ENCODE results near the gene BIN1. TPM values are rescaled to one million over a fixed set of nuclear protein-coding genes. Genes with fewer than 3 reads are reported as not detected.
"Not testable (repeated sequence)": the region's sequence is repeated elsewhere in the genome, so short reads cannot be mapped to it uniquely, and the experiment has no call there.

BIN1 gene
- total RNA-seq, 1 experiment from 2014 or later: 114 TPM

DNA sequence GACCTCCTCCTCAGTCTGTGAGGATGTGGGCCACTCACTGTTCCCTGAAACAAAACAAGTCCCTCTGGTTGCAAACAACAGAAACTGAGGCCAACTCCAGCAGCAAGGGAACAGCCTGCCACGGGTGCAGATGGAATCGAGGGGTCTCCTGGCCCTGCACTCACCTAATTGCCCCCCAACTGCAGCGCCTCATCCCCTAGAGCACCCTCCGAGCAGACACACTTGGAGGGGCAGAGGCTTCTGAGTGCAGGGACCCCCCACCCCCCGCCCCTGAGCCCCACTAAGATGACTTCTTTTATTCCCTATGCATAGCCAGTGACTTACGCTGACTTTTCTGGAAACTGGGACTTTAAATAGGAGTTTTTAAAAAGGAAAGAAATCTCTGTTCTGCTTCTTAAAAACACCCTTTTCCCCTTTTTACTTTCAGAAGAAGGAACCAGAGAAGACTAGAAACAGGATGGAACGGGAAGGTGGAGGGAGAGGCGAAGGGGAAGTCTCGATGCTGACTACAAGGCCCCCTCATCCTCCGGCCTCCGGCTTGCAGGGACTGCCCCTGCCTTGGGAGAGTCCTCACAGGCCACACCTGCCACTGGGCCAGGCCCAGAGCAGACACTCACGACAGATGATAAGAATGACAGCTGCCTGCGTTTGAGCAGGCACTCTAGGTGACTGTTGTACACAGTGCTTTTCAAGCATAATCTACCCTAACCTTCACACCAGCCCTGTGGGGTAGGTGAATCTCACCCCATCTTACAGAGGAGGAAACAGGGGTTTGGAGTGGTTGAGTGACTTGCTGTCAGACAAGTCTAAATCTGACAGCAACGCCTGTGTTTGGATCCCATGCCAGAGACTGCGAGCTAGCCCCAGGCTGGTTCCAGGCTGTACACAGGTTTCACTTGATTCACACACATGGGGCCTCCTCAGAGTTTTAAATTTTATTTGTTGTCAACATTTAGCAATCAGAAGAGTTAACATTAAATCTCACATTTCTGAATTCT is 28.2 kb upstream of the BIN1 start:
- DNase-seq (ENCODE audit: low spot score): no peak

DNA sequence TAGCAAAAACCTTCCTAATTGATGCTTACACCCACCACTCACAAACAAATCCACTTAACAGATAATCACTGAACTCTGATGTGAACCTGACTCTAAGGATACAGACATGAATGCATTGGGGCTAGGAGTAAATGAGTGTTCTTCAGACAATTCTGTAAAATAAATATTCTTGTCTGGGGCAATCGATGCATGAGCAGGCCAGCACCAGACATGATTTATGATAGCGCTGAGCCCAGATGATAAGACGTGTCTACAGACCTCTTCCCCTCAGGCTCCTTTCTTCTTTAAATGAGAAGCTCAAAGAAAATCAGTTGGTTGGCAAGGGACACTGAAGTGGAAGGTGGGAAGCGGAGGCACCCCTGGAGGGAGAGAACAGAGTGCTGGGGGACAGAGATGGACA is 27.3 kb upstream of the BIN1 start:
- no peak for DNase-seq (ENCODE audit: low spot score)

DNA sequence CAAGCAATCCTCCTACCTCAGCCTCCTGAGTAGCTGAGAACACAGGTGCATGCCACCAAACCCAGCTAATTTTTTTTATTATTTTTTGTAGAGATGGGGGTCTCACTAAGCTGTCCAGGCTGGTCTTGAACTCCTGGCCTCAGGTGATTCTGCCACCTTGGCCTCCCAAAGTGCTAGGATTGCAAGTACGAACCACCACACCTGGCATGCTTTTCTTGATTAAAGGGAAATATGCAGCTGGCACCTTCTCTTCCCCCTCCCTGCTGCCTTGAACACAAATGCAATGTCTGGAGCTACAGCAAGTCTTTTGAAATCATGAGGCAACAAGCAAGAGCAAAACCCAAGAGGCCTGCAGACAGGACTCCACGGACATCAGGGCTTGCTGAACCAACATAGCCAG is 26.8 kb upstream of the BIN1 start:
- no peak for DNase-seq (ENCODE audit: low spot score)

DNA sequence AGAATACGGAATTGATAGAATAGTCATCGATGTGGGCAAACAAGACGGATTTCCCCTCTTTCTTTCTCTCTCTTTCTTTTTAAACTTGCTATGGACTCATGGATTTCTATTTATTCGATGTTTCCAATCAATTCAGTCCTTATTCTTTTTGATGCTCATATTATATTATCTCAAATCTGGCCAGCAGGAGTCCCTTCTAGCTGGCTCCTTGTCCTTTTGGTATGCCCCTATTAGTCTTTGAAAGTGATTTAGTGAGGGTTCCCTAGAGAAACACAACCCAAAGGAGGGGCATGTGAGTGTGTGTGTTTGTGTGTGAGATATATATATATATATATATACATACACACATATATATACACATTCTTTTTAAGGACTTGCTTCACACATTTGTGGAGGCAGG is 23.5 kb upstream of the BIN1 start:
- no peak for DNase-seq (ENCODE audit: low spot score)

DNA sequence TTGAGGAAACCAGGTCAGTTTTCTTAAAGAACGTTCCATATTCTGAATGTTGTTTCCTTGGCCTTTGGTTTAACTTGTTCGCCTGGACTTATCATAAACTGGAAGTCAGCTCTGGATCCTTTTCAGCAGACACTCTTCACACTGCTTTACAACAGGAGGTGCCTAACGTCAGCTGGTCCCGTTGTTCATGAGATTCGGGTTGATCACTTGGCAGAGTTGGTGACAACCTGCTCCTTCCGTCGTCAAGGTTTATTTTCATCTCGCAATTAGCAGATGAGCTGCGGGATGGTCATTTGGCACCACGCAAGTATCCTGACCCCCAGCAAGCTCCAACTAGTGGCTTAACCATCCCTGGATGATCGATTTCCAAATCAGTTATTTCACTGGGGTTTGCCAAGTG is 23.0 kb upstream of the BIN1 start:
- DNase-seq (ENCODE audit: low spot score): no peak

DNA sequence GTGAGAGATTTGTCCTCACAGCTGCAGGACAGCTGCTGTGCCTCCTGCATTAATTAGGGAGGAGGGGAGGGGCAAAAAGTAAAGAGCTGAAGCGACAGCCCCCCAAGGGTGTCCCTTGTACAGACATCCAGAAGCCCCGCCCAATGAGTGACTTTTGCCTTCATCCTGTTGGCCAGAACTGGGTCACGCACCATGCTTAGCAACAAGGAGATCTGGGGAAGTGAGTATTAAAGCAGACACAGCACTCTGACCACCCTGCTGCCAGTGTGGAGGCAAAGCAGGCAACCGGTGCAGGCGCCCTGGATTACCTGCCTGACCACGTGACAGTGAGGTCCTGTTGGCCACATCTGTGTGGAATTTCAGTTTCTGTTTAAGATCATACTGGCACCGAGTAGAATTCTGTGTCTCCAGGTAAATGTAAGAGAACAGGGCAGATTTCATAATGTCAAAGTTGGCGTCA is 21.5 kb upstream of the BIN1 start:
- no peak for DNase-seq (ENCODE audit: low spot score)

DNA sequence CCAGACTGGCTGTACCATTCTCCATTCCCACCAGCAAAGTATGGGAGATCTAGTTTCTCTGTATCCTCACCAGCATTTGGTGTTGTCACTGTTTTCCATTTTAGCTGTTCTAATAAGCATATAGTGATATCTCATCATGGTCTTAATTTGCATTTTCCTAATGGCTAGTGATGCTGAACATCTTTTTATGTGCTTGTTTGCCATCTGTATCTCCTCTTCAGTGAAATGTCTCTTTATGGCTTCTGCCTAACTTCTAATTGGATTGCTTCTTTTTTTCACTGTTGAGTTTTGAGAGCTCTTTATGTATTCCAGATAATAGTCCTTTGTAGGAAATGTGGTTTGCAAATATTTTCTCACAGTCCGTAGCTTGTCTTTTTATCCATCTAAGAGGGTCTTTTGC is 18.9 kb upstream of the BIN1 start:
- DNase-seq (ENCODE audit: low spot score): no peak

DNA sequence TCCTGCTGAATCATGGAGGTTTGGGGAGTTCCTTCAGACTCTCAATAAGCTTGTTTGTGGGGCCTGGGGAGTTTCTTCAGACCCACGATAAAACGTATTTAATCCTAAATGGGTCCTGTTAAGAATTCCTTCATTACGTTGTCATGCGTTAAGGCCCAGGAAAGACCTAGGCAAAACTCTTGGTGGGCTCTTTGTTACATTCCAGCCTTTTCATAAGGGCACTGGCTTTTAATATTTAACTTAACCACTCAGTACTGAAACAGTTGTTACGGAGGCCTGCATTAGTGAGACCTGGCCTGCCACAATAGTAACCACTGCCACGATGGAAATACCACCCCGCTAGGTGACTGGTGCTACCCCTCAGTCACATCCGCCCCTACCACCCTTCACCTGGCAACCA is 17.5 kb upstream of the BIN1 start:
- no peak for DNase-seq (ENCODE audit: low spot score)

DNA sequence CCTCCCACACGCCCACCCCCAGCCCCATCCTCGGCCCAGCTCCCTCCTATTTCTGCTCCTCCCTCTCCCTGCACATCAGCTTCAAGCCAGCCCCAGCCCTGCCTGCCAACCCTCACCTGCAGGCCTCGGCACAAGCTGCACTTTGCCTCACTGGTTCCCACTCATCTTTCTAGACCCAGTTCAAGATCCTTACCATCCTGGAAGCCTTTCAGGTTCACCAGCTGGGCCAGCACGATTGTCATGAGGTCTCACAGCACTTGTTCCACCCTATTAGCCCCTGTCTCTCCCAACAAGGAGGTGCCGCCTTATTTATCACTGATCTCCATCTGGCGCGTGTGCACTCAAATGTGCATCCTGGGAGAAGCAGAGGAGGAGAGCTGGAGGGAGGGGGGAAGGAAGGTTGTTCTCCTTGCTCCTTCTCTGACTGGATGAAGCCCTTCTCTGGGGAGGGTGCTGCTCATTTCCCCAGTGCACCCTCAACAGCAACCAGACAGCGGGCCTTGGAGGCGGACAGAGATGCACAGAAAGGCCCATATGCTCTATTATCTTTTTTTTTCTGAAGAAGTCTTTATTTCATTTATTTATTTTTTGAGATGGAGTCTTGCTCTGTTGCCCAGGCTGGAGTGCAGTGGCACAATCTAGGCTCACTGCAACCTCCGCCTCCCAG is 15.5 kb upstream of the BIN1 start:
- no peak for DNase-seq (ENCODE audit: low spot score)

DNA sequence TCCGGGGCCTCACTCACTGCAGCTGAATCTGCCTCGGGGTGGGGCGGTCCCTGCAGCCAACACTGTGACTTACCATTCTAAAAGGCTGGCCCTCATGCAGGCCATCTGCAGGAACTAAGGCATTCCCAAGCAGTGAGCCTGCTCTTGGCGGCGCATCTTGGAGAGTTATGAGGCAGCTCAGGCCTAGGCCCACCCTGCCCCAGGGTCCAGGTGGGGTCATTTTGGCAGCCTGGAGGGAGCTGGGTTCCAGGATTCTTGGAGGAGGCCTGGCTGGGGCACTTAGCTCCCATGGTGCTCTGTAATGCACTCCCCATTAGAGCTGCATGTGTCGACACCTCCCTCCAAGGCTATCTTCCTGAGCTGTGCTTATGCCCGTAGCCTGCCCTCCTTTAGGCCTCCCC is 14.8 kb upstream of the BIN1 start:
- no peak for DNase-seq (ENCODE audit: low spot score)

DNA sequence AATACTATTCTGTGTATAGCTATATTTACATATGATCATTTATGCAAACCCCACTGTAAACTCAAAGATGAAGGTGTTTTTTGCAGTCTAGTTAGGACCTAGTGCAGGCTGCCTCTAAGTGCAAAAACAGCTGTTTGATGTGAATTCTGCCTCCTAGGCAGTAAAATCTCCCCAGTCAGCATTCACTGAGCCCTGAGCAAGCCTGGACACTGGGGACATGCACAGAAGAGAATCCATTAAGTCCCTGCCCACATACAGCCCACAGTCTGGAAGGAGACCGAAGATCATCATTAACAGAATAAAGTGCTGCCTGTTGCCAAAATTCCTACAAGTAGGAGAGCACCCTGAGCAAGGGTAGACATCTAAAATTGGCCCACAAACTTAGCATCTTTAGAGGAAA is 14.4 kb upstream of the BIN1 start:
- DNase-seq (ENCODE audit: low spot score): no peak

DNA sequence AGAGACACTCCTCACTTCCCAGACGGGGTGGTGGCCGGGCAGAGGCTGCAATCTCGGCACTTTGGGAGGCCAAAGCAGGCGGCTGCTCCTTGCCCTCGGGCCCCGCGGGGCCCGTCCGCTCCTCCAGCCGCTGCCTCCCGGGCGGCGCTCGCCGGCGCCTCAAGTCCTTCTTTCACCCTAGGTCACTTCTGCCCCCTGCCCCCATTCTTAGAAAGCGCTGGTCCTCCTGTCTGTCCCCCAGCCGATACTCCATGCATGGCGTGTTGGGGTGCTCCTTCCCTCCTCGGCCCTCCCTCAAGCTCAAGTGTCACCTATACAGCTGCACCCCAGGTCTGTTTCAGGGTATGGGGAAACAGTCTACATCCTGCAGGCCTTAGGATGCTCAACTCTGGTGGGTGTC is 13.5 kb upstream of the BIN1 start:
- not testable (repeated sequence) for DNase-seq (ENCODE audit: low spot score)

DNA sequence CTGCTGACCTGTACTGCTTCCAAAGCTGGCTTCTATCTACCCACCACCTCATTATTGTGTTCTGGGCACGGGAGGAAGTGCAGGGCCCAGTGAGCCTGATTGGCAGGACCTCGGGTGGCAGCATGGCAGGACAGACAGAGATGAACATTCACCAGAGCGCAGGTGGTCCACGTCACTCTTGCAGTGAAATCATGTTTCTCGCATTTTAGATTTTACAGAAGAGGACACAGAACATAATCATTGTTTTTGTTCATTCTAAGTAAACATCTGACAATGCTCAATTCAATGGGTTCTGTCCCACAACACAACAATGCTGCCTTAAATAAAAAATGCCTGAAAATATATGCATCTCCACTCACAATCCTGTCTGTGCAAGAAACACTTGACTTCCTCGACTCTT is 11.5 kb upstream of the BIN1 start:
- DNase-seq (ENCODE audit: low spot score): no peak

DNA sequence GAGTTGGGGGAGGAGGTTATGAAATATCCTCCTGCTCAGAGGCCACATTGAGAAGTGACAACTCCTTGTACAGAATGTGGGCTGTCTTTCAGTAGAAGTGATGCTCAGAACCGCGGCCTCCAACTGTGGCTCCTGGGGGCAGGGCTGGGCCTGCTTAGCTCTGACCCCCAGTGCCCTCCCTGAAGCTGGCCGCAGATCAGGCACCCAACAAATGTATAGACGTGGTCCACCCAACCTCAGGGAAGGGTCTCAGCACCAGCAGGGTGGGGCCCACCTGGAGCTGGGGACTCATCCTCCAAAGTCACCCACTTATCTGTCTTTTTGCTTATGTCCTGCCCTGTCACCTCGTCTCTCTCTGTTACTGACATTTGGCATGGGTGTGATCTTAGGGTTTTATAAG is 11.1 kb upstream of the BIN1 start:
- DNase-seq (ENCODE audit: low spot score): no peak

DNA sequence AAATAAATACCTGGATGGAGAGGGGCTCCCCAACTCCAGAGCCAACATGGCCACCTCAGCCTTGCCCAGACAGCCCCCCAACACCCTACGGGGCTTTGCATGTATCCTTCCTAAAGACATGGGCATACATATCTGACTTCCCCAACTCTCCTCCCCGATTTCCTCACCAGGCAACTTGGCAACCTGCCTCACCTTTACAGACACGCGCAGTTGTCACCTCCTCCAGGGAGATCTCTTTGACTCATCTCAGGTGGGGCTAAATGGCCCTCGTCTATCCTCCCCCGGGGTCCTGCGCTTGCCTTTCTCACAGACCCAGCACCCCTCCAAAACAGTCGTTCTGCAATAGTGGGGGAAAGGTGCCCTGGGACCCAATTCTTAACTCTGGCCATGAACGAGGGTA is 10.6 kb upstream of the BIN1 start:
- no peak for DNase-seq (ENCODE audit: low spot score)

DNA sequence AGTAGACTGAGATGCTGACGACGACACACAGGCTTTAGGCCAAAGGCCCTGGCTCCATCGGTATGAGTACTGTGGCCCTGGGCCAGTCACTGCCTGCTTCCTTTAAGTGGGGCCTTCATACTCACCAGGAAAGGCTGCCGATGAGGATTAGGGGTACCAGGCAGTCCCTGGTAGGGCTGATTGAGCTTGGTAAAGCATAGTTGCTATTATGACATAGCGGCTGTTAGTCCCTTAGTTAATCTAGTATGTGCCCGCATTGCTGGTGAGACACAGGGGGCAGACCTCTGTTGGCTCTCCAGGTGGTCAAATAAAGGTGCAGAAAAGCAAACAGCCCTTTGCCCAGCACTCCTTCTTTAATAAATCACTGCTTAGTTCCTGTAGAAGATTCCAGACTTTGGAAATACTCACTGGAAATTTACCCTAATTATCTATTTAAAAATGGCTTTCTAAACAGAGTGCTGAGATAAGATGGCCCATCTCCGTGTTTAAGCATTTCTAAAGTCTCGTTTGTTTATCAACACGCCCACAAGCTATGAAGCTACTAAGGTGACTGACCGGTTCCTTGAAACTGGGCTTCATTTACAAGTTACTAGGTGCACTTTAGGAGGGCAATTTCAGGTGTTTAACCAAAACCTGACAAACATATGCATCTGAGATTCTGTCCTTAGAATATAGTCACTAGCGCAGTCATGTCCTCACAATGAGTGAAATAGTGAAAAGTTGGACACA is 8.7 kb upstream of the BIN1 start:
- DNase-seq (ENCODE audit: low spot score): no peak

DNA sequence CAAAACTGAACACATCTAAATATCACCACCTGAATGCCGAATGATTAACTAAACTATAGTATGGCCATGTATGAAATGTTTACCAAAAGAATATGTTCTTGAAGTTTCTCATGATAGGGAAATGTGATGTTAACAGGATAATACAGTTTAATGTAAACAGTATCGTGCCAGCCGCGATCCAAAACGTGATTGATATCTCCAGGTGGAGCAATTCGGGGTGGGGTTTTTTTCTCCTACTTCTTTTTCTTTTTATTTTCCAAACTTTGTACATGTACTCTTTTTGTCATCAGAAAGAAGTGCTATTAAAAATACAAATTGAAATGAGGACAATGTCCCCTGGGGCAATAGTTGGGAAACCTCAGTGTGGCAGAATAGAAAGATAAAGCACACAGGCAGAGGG is 4.0 kb upstream of the BIN1 start:
- no peak for DNase-seq (ENCODE audit: low spot score)

DNA sequence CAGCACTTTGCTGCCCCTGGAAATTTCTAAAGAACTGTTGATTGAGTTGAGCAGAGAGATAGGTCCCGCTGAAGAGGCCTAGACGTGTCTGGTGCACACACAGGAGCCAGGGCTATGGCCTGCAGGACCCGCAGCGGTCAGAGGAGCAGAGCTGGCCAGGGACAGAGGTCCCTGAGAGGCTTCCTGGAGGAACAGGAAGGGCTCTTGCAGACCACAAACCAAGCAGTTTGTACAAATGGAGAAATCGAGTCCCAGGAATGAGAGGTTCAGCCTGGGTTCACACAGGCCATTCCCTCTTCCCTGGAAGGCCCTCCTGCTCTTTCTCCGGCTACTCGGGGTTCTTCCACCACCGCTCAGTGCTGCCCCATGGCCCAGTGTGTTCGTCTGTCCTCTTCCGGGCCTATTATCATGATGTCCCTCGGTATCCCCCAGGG is 1.2 kb upstream of the BIN1 start:
- no peak for DNase-seq (ENCODE audit: low spot score)

DNA sequence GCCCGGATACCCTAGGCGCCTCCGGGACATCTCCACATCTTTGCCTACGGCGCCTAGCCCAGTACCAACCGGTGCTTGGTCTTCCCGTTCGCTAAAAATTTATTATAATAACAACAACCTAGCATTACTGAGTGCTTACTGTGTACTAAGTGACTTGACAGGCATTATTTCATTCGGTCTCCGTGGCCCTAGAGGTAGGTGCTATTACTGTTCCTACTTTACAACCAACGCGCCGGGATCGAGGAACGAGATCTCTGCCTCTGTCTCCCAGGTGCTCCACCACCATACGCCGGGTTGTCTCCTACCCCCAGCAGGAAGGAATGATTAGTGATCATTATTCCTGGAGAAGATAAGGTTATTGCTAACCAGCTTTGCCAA is 657 bp upstream of the BIN1 start:
- no peak for DNase-seq (ENCODE audit: low spot score)

DNA sequence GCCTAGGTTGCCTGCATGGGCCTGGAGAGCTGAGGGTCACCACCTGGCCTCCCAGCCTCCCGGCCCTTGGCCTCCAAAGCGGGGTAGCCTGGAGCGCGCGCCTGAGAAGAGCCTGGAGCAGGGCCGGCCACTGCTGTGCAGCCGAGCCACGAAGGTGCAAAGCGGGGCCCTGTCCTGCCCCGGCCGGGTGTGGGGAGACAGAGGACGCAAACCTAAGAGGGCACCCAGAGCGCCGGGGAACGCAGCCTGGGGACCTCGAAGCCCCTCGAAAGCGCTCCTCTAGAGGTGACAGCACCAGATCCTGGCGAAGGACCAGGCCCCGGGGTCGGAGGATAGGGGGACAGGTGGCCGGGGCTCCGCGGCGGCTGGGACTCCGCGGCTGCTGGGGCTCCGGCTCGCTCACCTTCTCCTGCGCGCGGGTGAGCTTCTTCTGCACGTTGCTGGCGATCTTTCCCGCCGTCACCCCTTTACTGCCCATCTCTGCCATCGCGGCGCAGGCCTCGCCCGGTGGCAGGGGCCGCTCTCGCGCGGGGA is 430 bp downstream of the BIN1 start:
- no peak for DNase-seq (ENCODE audit: low spot score)

DNA sequence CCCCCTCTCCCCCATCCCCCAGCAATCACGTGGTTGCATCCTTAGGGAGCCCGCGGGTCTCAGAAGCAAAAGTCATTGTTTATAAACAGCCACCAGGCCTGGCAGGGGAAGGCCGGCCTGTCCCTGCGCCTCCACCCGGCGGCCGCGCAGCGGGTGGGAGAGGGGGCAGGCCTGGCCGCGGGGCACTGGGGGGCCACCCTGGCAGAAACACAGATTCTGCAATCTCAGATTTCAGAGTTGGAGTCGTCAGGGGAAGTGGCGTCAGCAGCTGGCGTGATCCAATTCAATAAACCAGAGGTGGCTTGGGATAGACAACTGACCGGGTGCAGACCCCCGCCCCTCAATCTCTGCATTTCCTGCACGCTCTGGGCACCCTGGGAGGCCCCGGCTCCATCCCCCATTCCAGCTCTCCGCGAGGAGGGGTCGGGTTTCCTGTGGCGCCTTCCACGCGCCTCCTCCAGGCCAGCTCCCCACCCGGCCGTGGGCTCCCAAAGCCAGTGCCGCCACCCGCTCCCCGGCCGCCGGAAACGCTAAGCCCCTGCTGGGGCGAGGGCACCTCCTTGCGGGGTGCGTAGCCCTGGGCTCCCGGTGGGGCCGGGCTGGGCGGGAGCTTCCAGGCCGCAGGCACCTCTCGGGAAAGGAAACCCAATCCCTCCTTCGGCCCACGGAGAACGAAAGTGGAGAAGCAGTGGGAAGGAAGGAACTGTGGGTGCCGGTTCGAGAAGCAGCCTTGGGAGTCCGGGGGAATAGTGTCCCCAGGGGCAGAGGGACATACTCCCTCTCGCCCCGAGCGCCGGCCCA is 1.1 kb downstream of the BIN1 start:
- DNase-seq (ENCODE audit: low spot score): no peak

Data from A172 (cell line).